Keratinocyte (primary cell): Measurements from ENCODE around the gene EHMT1. TPM values are rescaled to one million over a fixed set of nuclear protein-coding genes. Genes with fewer than 3 reads are reported as not detected.

Experiments used
- DNase-seq: peaks from one replicate; pipeline ENCODE4 v3.0.0-alpha.2; 2011; ENCODE audit warnings: low read depth, missing footprints, low spot score
- FAIRE-seq: peaks from 2 replicates; lab custom pipeline; 2011; peaks lifted over from hg19 to GRCh38; lab: Jason Lieb, UNC
- H2AFZ ChIP-seq: 2 replicates; pipeline ENCODE4 v1.6.0; 2012; ENCODE audit warnings: low read length, control low read depth, inconsistent platforms; ENCODE audit not compliant: control insufficient read depth
- H3K27ac ChIP-seq: 2 replicates; pipeline ENCODE4 v1.5.1; 2011; ENCODE audit warnings: low read length; ENCODE audit not compliant: control insufficient read depth, insufficient read depth
- H3K27me3 ChIP-seq: 3 replicates; pipeline ENCODE4 v1.6.0; 2011; ENCODE audit warnings: low read length; ENCODE audit not compliant: control insufficient read depth, insufficient read depth; ENCODE audit errors: extremely low read depth
- H3K36me3 ChIP-seq, 2 experiments: 2 replicates in 1 of 2; 3 replicates in 1 of 2; pipeline ENCODE4 v1.5.1; 2011; ENCODE audit warnings: low read length in 2 of 2, mild to moderate bottlenecking in 1 of 2; ENCODE audit not compliant: control insufficient read depth in 2 of 2, insufficient read depth in 2 of 2; ENCODE audit errors: extremely low read depth in 1 of 2
- H3K4me1 ChIP-seq: 3 replicates; pipeline ENCODE4 v1.5.1; 2011; ENCODE audit warnings: low read length; ENCODE audit not compliant: control insufficient read depth, insufficient read depth; ENCODE audit errors: extremely low read depth
- H3K4me2 ChIP-seq: 3 replicates; pipeline ENCODE4 v1.6.0; 2011; ENCODE audit warnings: low read depth, low read length; ENCODE audit not compliant: control insufficient read depth, insufficient read depth; ENCODE audit errors: extremely low read depth
- H3K4me3 ChIP-seq, 3 experiments: fragments of 200-600 bp in 1 of 3; sonication (generic) in 1 of 3; 2 replicates in 2 of 3; 3 replicates in 1 of 3; pipeline ENCODE4 v1.5.1; 2011 to 2016; ENCODE audit warnings: low read length in 3 of 3, mild to moderate bottlenecking in 3 of 3, control low read depth in 2 of 3, inconsistent platforms in 1 of 3, low read depth in 1 of 3, mixed read lengths in 1 of 3, mixed run types in 1 of 3, moderate library complexity in 1 of 3; ENCODE audit not compliant: control insufficient read depth in 2 of 3, insufficient read depth in 2 of 3; ENCODE audit errors: extremely low read depth in 1 of 3
- H3K79me2 ChIP-seq: 2 replicates; pipeline ENCODE4 v1.6.0; 2012; ENCODE audit warnings: low read length; ENCODE audit not compliant: control insufficient read depth, insufficient read depth
- H3K9ac ChIP-seq: 3 replicates; pipeline ENCODE4 v1.6.0; 2011; ENCODE audit warnings: low read length; ENCODE audit not compliant: control insufficient read depth, insufficient read depth; ENCODE audit errors: extremely low read depth
- H3K9me1 ChIP-seq: 3 replicates; pipeline ENCODE4 v1.6.0; 2011; ENCODE audit warnings: low read length; ENCODE audit not compliant: control insufficient read depth, insufficient read depth; ENCODE audit errors: extremely low read depth
- H3K9me3 ChIP-seq: 2 replicates; pipeline ENCODE4 v1.5.1; 2012; ENCODE audit warnings: low read depth, low read length; ENCODE audit not compliant: control insufficient read depth
- H4K20me1 ChIP-seq: 3 replicates; pipeline ENCODE4 v1.6.0; 2011; ENCODE audit warnings: low read length; ENCODE audit not compliant: control insufficient read depth, insufficient read depth; ENCODE audit errors: extremely low read depth
- EZH2 ChIP-seq: IDR thresholded peaks from one replicate; pipeline ENCODE4 v1.6.1; 2012; ENCODE audit warnings: inconsistent platforms, mild to moderate bottlenecking, low read length, moderate library complexity
- dilution Hi-C: fragments of 300-500 bp; cut with MboI; formaldehyde crosslinking; loops from one replicate; pipeline ENCODE4 v1.7.0; 2020; ENCODE audit warnings: low sequenced_read_pairs; ENCODE audit not compliant: extremely low pct_ligation_motif_present
- polyA plus RNA-seq, 5 experiments: library from polyadenylated mRNA; depleted of rRNA in 3 of 5; stranded (reverse) in 3 of 5; stranded (forward) in 1 of 5; unstranded in 1 of 5; fragments of >200 nt; gene quantifications; 1 replicate in 1 of 5; 2 replicates in 3 of 5; 3 replicates in 1 of 5; pipeline versions ENCODE4 v1.2.1 to v1.2.3, GENCODE V29; 2011 to 2012; ENCODE audit warnings: missing spikeins in 2 of 5, low read depth in 1 of 5, low replicate concordance in 1 of 5
- TF ChIP-seq, protein P1 (sequence below), 3 experiments: IDR thresholded peaks in 1 of 3; conservative IDR thresholded peaks in 1 of 3; optimal IDR thresholded peaks in 1 of 3; 2 replicates in 2 of 3; 3 replicates in 1 of 3; pipeline versions ENCODE3 to v1.5.1; 2011; ENCODE audit warnings: low read length in 3 of 3, mild to moderate bottlenecking in 3 of 3, moderate library complexity in 2 of 3, control low read depth in 1 of 3, inconsistent platforms in 1 of 3; ENCODE audit not compliant: insufficient read depth in 2 of 3; ENCODE audit errors: extremely low read depth in 1 of 3

EHMT1 gene
- polyA plus RNA-seq, 1 donor (not counting 4 experiments of a cell fraction or from before 2014, with no cell fraction given) = 25.9 TPM

DNA sequence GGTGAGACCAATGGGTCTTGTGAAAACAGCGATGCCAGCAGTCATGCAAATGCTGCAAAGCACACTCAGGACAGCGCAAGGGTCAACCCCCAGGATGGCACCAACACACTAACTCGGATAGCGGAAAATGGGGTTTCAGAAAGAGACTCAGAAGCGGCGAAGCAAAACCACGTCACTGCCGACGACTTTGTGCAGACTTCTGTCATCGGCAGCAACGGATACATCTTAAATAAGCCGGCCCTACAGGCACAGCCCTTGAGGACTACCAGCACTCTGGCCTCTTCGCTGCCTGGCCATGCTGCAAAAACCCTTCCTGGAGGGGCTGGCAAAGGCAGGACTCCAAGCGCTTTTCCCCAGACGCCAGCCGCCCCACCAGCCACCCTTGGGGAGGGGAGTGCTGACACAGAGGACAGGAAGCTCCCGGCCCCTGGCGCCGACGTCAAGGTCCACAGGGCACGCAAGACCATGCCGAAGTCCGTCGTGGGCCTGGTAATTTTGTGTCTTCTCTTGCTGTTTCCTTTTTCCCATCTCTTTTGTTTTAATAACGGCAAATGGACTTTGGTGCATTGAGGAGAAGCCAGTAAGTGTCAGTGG is 98.0 kb downstream of the EHMT1 start:
- Histone ChIP-seq H3K36me3 (peaks cover 7 to 10% of the 10 kb centered on the region in 2 experiments), H3K4me2 (no peak overlapping the region), H3K27me3 (no peaks in the 10 kb centered on the region), H3K9ac (no peak overlapping the region), H3K79me2 (peaks cover 26% of the 10 kb centered on the region), H3K9me1 (no peaks in the 10 kb centered on the region), H3K4me3 (no peak overlapping the region), H4K20me1 (no peaks in the 10 kb centered on the region), H3K27ac (no peak overlapping the region), H3K9me3 (no peaks in the 10 kb centered on the region), H3K4me1 (peaks cover 11% of the 10 kb centered on the region), H2AFZ (no peak overlapping the region)
- dilution Hi-C loops = no loop called here
- DNase-seq (no peak), FAIRE-seq (no peak)
- TF ChIP-seq, protein P1, sequence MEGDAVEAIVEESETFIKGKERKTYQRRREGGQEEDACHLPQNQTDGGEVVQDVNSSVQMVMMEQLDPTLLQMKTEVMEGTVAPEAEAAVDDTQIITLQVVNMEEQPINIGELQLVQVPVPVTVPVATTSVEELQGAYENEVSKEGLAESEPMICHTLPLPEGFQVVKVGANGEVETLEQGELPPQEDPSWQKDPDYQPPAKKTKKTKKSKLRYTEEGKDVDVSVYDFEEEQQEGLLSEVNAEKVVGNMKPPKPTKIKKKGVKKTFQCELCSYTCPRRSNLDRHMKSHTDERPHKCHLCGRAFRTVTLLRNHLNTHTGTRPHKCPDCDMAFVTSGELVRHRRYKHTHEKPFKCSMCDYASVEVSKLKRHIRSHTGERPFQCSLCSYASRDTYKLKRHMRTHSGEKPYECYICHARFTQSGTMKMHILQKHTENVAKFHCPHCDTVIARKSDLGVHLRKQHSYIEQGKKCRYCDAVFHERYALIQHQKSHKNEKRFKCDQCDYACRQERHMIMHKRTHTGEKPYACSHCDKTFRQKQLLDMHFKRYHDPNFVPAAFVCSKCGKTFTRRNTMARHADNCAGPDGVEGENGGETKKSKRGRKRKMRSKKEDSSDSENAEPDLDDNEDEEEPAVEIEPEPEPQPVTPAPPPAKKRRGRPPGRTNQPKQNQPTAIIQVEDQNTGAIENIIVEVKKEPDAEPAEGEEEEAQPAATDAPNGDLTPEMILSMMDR (optimal IDR thresholded peaks at IDR 0.05 in 1 of 3, IDR thresholded peaks at IDR 0.05 in 1 of 3, conservative IDR thresholded peaks at IDR 0.05 in 1 of 3; ENCODE audit: extremely low read depth in 1 of 3, insufficient read depth in 2 of 3, low read length in 3 of 3) = no peak
- TF ChIP-seq EZH2 = no peak

DNA sequence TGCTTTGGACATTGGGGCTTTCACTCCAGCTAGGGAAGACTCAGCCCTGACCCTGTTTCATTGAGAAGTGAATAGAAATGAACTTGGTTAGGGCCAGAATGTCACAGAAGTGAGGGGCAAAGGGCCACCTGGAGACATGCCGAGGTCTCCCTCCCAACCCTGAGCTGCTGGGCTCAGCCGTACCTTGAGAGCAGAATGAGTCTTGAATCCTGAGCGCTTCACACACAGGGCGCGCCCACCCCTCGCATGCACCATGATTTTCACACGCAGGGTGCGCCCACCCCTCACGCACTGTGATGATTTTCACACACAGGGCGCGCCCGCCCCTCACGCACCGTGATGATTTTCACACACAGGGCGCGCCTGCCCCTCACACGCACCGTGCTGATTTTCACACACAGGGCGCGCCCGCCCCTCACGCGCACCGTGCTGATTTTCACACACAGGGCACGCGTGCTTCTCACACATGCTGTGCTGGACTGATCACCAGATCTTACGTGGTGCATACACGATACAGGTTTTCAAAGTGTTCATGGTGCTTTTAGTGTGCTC is 99.0 kb downstream of the EHMT1 start:
- Histone ChIP-seq H3K79me2 (peaks cover 27% of the 10 kb centered on the region), H3K4me2 (no peak overlapping the region), H3K9me1 (no peaks in the 10 kb centered on the region), H3K36me3 (peaks cover 3 to 7% of the 10 kb centered on the region in 2 experiments), H3K27ac (no peak overlapping the region), H3K4me1 (peaks cover 11% of the 10 kb centered on the region), H3K9me3 (no peaks in the 10 kb centered on the region), H3K4me3 (no peak overlapping the region), H2AFZ (no peak overlapping the region), H3K27me3 (no peaks in the 10 kb centered on the region), H3K9ac (no peak overlapping the region), H4K20me1 (no peaks in the 10 kb centered on the region)
- FAIRE-seq = no peak
- dilution Hi-C loops = no loop called here
- DNase-seq = no peak
- no peak for TF ChIP-seq EZH2
- TF ChIP-seq, protein P1 (optimal IDR thresholded peaks at IDR 0.05 in 1 of 3, IDR thresholded peaks at IDR 0.05 in 1 of 3, conservative IDR thresholded peaks at IDR 0.05 in 1 of 3; ENCODE audit: extremely low read depth in 1 of 3, insufficient read depth in 2 of 3, low read length in 3 of 3) = no peak
